Heart left ventricle (tissue), 13 donors: ENCODE measurements around the gene PRPF18.

ENCODE experiments used
- CTCF ChIP-seq, 12 donors: fragments of 200-600 bp; sonication (generic) in 4 of 12; IDR thresholded peaks; one replicate each; pipeline versions ENCODE4 v1.5.0 to v1.8.0; 2018 to 2022; ENCODE audit warnings: antibody characterized with exemption in 12 of 12, mild to moderate bottlenecking in 5 of 12
- POLR2A ChIP-seq, 2 donors: fragments of 450-650 bp; IDR thresholded peaks; one replicate each; pipeline ENCODE4 v1.6.1; 2017; ENCODE audit warnings: antibody characterized with exemption in 2 of 2, mild to moderate bottlenecking in 2 of 2, moderate library complexity in 2 of 2
- donor health status: ischemic (EF 13 %, LVEDD 7.1; RV severe dilation, severe dysfunction).
- donor health status: DM: no; HTN: yes; CAD: no.
- donor health status: DM: no; HTN: no; CAD: no.
- donor health status: ischemic (EF 25% LVEDD 6.9; RV normal size, moderate dysfunction).
- donor health status: ischemic (EF 25% LVEDD 5.7; RV mildly dilated, moderate dysfunction).
- donor health status: ischemic (EF 35%, LVEDD 5.7; RV mildly dilated, moderate dysfunction).
- donor health status: nonischemic (EF 11% LVEDD 7.7; RV severe dilation, severe dysfunction).
- donor health status: DM: yes; HTN: yes; CAD: no.
- donor health status: PGD.
- donor health status: ischemic (EF 29% LVEDD 5.4; RV normal size, mild dysfunction).
- donor health status: nonischemic (EF 23%, LVEDD 6.1; RV moderate dilation, normal function).

DNA sequence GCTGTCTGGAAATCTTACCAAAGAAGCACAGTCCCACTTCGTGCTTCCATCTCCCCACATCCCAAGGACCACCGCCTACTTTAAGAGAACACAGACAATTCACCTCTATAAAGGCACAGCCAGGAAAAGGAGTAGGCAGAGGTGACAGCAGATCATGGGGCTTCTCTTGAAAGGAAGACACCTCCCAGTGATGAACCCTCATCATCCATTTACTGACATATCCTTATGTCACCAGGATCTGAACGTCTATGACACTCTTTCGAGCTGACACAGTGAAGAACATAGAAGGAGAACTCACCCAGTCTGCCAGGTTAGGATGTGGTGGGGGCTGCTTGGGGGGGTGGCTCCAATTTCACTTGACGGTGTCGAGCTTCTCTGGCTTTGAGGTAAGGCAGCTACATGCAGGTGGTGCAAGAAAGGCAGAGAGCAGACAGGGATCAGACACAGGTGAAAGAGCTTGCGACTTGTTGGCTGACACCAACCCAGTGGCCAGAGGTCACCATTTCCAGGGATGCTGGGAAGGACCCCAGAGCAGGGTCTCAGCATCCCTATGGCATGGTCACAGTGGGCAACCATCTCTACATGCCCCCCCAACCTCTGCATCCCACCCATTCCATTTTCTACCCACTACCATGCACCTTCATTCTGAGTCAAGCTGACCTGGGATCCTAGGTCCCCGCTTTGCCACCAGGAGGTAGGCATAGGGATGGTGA is 67.5 kb downstream of the PRPF18 start:
- TF ChIP-seq CTCF (IDR thresholded peaks at IDR 0.05) (no peak), POLR2A (IDR thresholded peaks at IDR 0.05) (no peak)
